ENCODE data around the gene ABCA12.

DNA sequence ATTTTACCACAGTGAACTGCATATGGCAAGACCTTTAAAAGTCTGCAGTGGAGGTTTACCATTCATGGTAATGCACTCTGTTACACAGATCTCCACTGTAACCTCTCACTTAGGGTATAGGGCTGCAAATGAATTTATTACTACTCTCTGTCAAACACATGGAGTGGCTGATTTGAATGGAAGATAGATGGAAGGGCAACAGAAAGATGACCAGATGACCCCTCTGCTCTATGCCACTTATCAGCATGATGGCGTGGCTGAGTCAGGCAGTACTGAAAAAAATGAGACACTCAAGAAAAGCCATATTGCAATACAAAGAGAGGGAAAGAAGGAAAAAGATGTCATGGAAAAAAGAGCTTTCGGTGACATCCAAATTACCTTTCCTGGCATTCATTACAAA is 72.3 kb downstream of the ABCA12 start:
- TF ChIP-seq, protein P1, sequence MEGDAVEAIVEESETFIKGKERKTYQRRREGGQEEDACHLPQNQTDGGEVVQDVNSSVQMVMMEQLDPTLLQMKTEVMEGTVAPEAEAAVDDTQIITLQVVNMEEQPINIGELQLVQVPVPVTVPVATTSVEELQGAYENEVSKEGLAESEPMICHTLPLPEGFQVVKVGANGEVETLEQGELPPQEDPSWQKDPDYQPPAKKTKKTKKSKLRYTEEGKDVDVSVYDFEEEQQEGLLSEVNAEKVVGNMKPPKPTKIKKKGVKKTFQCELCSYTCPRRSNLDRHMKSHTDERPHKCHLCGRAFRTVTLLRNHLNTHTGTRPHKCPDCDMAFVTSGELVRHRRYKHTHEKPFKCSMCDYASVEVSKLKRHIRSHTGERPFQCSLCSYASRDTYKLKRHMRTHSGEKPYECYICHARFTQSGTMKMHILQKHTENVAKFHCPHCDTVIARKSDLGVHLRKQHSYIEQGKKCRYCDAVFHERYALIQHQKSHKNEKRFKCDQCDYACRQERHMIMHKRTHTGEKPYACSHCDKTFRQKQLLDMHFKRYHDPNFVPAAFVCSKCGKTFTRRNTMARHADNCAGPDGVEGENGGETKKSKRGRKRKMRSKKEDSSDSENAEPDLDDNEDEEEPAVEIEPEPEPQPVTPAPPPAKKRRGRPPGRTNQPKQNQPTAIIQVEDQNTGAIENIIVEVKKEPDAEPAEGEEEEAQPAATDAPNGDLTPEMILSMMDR (IDR thresholded peaks at IDR 0.05; ENCODE audit: low read length) = no peak
- no peak for TF ChIP-seq EZH2 (IDR thresholded peaks at IDR 0.05; ENCODE audit: borderline replicate concordance, low read length)
